Prostate gland (tissue), 2 donors: ENCODE measurements around the gene PLA2G4A. TPM values are rescaled to one million over a fixed set of nuclear protein-coding genes. Genes with fewer than 3 reads are reported as not detected.

ENCODE experiments used
- DNase-seq: peaks from one replicate; pipeline ENCODE4 v3.0.0-alpha.2; 2019; ENCODE audit warnings: low spot score
- H3K27ac ChIP-seq, 2 donors: fragments of 200-600 bp; sonication (generic); 2 replicates each; pipeline ENCODE4 v1.5.1; 2017 to 2019
- H3K27me3 ChIP-seq: fragments of 200-600 bp; sonication (generic); replicated peaks from 2 replicates; pipeline ENCODE4 v1.5.1; 2019; ENCODE audit not compliant: insufficient read depth
- H3K36me3 ChIP-seq, 2 donors: fragments of 200-600 bp; sonication (generic); 1 replicate in 1 of 2; 2 replicates in 1 of 2; pipeline versions ENCODE4 v1.5.1 to v1.8.1; 2017 to 2019
- H3K4me1 ChIP-seq: fragments of 200-600 bp; sonication (generic); replicated peaks from 2 replicates; pipeline ENCODE4 v1.5.1; 2019
- H3K4me3 ChIP-seq, 2 donors: fragments of 200-600 bp; sonication (generic); 2 replicates each; pipeline ENCODE4 v1.5.1; 2017 to 2019
- H3K9me3 ChIP-seq: fragments of 200-600 bp; sonication (generic); 2 replicates; pipeline ENCODE4 v1.5.1; 2017
- CTCF ChIP-seq, 4 experiments: fragments of 200-600 bp in 2 of 4; fragments of 450-650 bp in 2 of 4; sonication (generic) in 2 of 4; IDR thresholded peaks; 1 replicate in 3 of 4; 2 replicates in 1 of 4; pipeline ENCODE4 v1.5.1; 2016 to 2019; ENCODE audit warnings: antibody characterized with exemption in 4 of 4, mild to moderate bottlenecking in 2 of 4, moderate library complexity in 2 of 4
- POLR2A ChIP-seq: fragments of 450-650 bp; IDR thresholded peaks from one replicate; pipeline ENCODE4 v1.6.1; 2016; ENCODE audit warnings: antibody characterized with exemption, mild to moderate bottlenecking
- POLR2AphosphoS5 ChIP-seq: sonication (generic); formaldehyde crosslinking; IDR thresholded peaks from one replicate; pipeline ENCODE4 v1.6.1; 2017; ENCODE audit warnings: antibody characterized with exemption
- WGBS: methylation state at CpG from one replicate; pipeline ENCODE4 v1.1.5; 2018; 5-methylcytosine and 5-hydroxymethylcytosine counted together
- intact Hi-C: fragments of 100-400 bp; cut with DNase I; formaldehyde crosslinking; loops from one replicate; pipeline ENCODE4 v1.14.2; 2022
- total RNA-seq, 2 donors: library from RNA; depleted of rRNA; stranded (reverse); fragments of >200 nt; gene quantifications; one replicate each; pipeline ENCODE4 v1.1.0, GENCODE V29; 2016

The PLA2G4A gene
- total RNA-seq, 2 donors from 2014 or later, result 6.1 to 8.8 TPM

DNA sequence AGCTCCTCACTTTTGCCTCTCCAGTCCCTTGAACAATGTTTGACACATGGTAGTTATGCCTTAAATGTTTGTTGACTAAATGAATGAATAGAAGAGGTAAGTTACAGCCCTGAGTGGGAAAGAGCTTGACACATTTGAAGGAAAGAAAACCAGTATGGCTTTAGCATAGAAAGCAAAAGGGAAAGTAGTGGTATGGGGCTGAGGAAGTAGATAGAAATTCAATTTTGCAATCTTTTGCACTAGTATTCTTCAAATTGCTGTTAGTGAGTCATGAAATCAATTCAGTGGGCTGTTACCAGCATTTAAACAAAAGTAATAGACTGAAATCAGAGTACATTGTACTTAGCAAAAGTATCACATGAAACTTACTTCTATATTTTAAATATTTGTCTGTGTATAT lies 21.1 kb downstream of the PLA2G4A start:
- no peak for TF ChIP-seq POLR2AphosphoS5
- no peak for TF ChIP-seq POLR2A
- TF ChIP-seq CTCF (IDR thresholded peaks at IDR 0.05), result no peak
- no peaks in the 10 kb centered on the region for H3K36me3 ChIP-seq
- intact Hi-C loops, result no loop called here

GRCh38 chr1:186854102-186854501 lies 25.4 kb downstream of the PLA2G4A start:
- TF ChIP-seq POLR2A (no peak), CTCF (IDR thresholded peaks at IDR 0.05) (no peak), POLR2AphosphoS5 (no peak)
- H3K27ac ChIP-seq, result no peak overlapping the region
- DNase-seq, result no peak

More for the DNA sequence above, 21.1 kb downstream of the PLA2G4A start:
- DNase-seq, result no peak
- H3K27ac ChIP-seq, result no peak overlapping the region
- no peak overlapping the region for H3K4me3 ChIP-seq
- no peaks in the 10 kb centered on the region for H3K27me3 ChIP-seq
- H3K9me3 ChIP-seq, result no peaks in the 10 kb centered on the region
- no peaks in the 10 kb centered on the region for H3K4me1 ChIP-seq

DNA sequence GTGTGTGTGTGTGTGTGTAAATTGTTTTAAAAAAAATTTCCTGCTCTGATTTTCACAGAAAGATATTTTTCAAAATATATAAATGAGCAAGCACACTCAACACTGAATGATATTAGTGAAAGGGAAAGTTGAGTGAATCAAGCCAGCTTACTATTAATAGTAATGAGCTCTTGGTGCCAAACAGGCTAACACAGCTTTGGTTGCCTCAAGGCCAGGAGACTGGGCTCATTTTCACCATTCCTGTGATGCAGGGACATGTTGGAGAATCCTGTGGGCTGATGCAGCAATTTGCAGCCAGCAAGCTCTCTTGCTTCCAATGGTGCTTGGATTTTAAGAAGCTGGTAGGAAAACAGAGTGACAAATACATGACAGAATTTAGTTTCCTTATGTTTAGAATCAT lies 30.2 kb downstream of the PLA2G4A start:
- TF ChIP-seq CTCF (IDR thresholded peaks at IDR 0.05) (no peak), POLR2A (no peak), POLR2AphosphoS5 (no peak)
- Histone ChIP-seq H3K4me1 (no peaks in the 10 kb centered on the region), H3K36me3 (no peaks in the 10 kb centered on the region), H3K27me3 (no peaks in the 10 kb centered on the region), H3K27ac (no peak overlapping the region), H3K9me3 (no peaks in the 10 kb centered on the region), H3K4me3 (no peak overlapping the region)
- intact Hi-C loops, result no loop called here
- DNase-seq, result no peak

More at GRCh38 chr1:186854102-186854501, 25.4 kb downstream of the PLA2G4A start:
- no peaks in the 10 kb centered on the region for H3K4me1 ChIP-seq
- no peaks in the 10 kb centered on the region for H3K36me3 ChIP-seq
- no peaks in the 10 kb centered on the region for H3K27me3 ChIP-seq
- intact Hi-C loops, result no loop called here
- WGBS, result 12% methylated on average over 4 of the region's 4 CpGs
- H3K9me3 ChIP-seq, result no peaks in the 10 kb centered on the region
- no peak overlapping the region for H3K4me3 ChIP-seq

- no peak overlapping the region for H3K4me3 ChIP-seq
- H3K27ac ChIP-seq, result no peak overlapping the region
- no peaks in the 10 kb centered on the region for H3K9me3 ChIP-seq
- H3K27me3 ChIP-seq, result no peaks in the 10 kb centered on the region
- no peaks in the 10 kb centered on the region for H3K4me1 ChIP-seq
- H3K36me3 ChIP-seq, result no peaks in the 10 kb centered on the region
- no peak for TF ChIP-seq POLR2A
- TF ChIP-seq POLR2AphosphoS5, result no peak
- TF ChIP-seq CTCF (IDR thresholded peaks at IDR 0.05), result no peak
- 96% methylated on average over 2 of the region's 2 CpGs for WGBS
- intact Hi-C loops, result no loop called here
- DNase-seq, result no peak
These were observed 31.2 kb downstream of the PLA2G4A start for GRCh38 chr1:186859995-186860394.

GRCh38 chr1:186864296-186864695 lies 35.5 kb downstream of the PLA2G4A start:
- Histone ChIP-seq H3K4me3 (no peak overlapping the region), H3K27ac (no peak overlapping the region), H3K9me3 (no peaks in the 10 kb centered on the region), H3K27me3 (no peaks in the 10 kb centered on the region), H3K36me3 (no peaks in the 10 kb centered on the region), H3K4me1 (no peaks in the 10 kb centered on the region)
- no peak for DNase-seq
- intact Hi-C loops, result no loop called here
- 89% methylated on average over 1 of the region's 1 CpG for WGBS
- TF ChIP-seq POLR2A, result no peak
- TF ChIP-seq POLR2AphosphoS5, result no peak
- no peak for TF ChIP-seq CTCF (IDR thresholded peaks at IDR 0.05)
